ENCODE measurements around the gene RUNX1.

RUNX1 gene

GRCh38 chr21:34843562-34843961 lies 205.5 kb downstream of the RUNX1 start:
- Histone ChIP-seq H3K9me3 (ENCODE audit: insufficient read depth, low read length) (no peaks in the 10 kb centered on the region), H3K9ac (ENCODE audit: low read length) (no peak overlapping the region), H3K4me1 (ENCODE audit: low read length) (peaks cover 39% of the 10 kb centered on the region), H4K20me1 (ENCODE audit: insufficient read depth, low read length) (peaks cover 92% of the 10 kb centered on the region), H2AFZ (ENCODE audit: low read depth, low read length) (no peak overlapping the region), H3K79me2 (ENCODE audit: low read length) (peaks cover 92% of the 10 kb centered on the region), H3K4me3 (ENCODE audit: low read length) (no peak overlapping the region), H3K27ac (ENCODE audit: low read length) (no peak overlapping the region), H3K27me3 (ENCODE audit: low read depth, low read length) (no peaks in the 10 kb centered on the region), H3K36me3 (replicated peaks; ENCODE audit: low read depth, low read length) (peaks cover 73% of the 10 kb centered on the region), H3K4me2 (ENCODE audit: low read length) (no peak overlapping the region)
- TF ChIP-seq EZH2phosphoT487 (IDR thresholded peaks at IDR 0.05; ENCODE audit: low read depth) (no peak), CTCF (IDR thresholded peaks at IDR 0.05; ENCODE audit: low read depth, low read length) (no peak)

GRCh38 chr21:34841154-34841553 lies 207.9 kb downstream of the RUNX1 start:
- H3K4me1 ChIP-seq (ENCODE audit: low read length) = peaks cover 20% of the 10 kb centered on the region
- H3K4me2 ChIP-seq (ENCODE audit: low read length) = no peak overlapping the region
- no peak overlapping the region for H3K9ac ChIP-seq (ENCODE audit: low read length)
- H2AFZ ChIP-seq (ENCODE audit: low read depth, low read length) = no peak overlapping the region
- peaks cover 70% of the 10 kb centered on the region for H3K36me3 ChIP-seq (replicated peaks; ENCODE audit: low read depth, low read length)
- no peaks in the 10 kb centered on the region for H3K27me3 ChIP-seq (ENCODE audit: low read depth, low read length)
- peaks cover 94% of the 10 kb centered on the region for H4K20me1 ChIP-seq (ENCODE audit: insufficient read depth, low read length)
- H3K27ac ChIP-seq (ENCODE audit: low read length) = no peak overlapping the region
- no peaks in the 10 kb centered on the region for H3K9me3 ChIP-seq (ENCODE audit: insufficient read depth, low read length)
- peaks cover 86% of the 10 kb centered on the region for H3K79me2 ChIP-seq (ENCODE audit: low read length)
- TF ChIP-seq EZH2phosphoT487 (IDR thresholded peaks at IDR 0.05; ENCODE audit: low read depth) (no peak), CTCF (IDR thresholded peaks at IDR 0.05; ENCODE audit: low read depth, low read length) (no peak)
- no peak overlapping the region for H3K4me3 ChIP-seq (ENCODE audit: low read length)

- Histone ChIP-seq H3K36me3 (replicated peaks; ENCODE audit: low read depth, low read length) (peaks cover 73% of the 10 kb centered on the region), H3K4me3 (ENCODE audit: low read length) (no peak overlapping the region), H3K27me3 (ENCODE audit: low read depth, low read length) (no peaks in the 10 kb centered on the region), H3K9ac (ENCODE audit: low read length) (no peak overlapping the region), H3K4me2 (ENCODE audit: low read length) (no peak overlapping the region), H3K79me2 (ENCODE audit: low read length) (peaks cover 86% of the 10 kb centered on the region), H3K9me3 (ENCODE audit: insufficient read depth, low read length) (no peaks in the 10 kb centered on the region), H2AFZ (ENCODE audit: low read depth, low read length) (no peak overlapping the region), H3K27ac (ENCODE audit: low read length) (no peak overlapping the region), H3K4me1 (ENCODE audit: low read length) (peaks cover 16% of the 10 kb centered on the region), H4K20me1 (ENCODE audit: insufficient read depth, low read length) (peaks cover 94% of the 10 kb centered on the region)
- TF ChIP-seq EZH2phosphoT487 (IDR thresholded peaks at IDR 0.05; ENCODE audit: low read depth) (no peak), CTCF (IDR thresholded peaks at IDR 0.05; ENCODE audit: low read depth, low read length) (no peak)
Observed at GRCh38 chr21:34840693-34841092, 208.4 kb downstream of the RUNX1 start.

- no peaks in the 10 kb centered on the region for H3K27me3 ChIP-seq (ENCODE audit: low read depth, low read length)
- H3K4me2 ChIP-seq (ENCODE audit: low read length) = no peak overlapping the region
- no peaks in the 10 kb centered on the region for H3K9me3 ChIP-seq (ENCODE audit: insufficient read depth, low read length)
- H3K4me1 ChIP-seq (ENCODE audit: low read length) = 0 out of 2 replicates have a peak, but pooled peaks cover under 1% of the 10 kb centered on the region
- H3K27ac ChIP-seq (ENCODE audit: low read length) = no peak overlapping the region
- H3K79me2 ChIP-seq (ENCODE audit: low read length) = peaks cover 85% of the 10 kb centered on the region
- no peak for TF ChIP-seq CTCF (IDR thresholded peaks at IDR 0.05; ENCODE audit: low read depth, low read length)
- peaks cover 93% of the 10 kb centered on the region for H4K20me1 ChIP-seq (ENCODE audit: insufficient read depth, low read length)
- H3K36me3 ChIP-seq (replicated peaks; ENCODE audit: low read depth, low read length) = peaks cover 74% of the 10 kb centered on the region
- H2AFZ ChIP-seq (ENCODE audit: low read depth, low read length) = no peak overlapping the region
- H3K4me3 ChIP-seq (ENCODE audit: low read length) = no peak overlapping the region
- H3K9ac ChIP-seq (ENCODE audit: low read length) = no peak overlapping the region
Observed at GRCh38 chr21:34838956-34839820, 209.9 kb downstream of the RUNX1 start.
